Activated naive CD8-positive, alpha-beta T cell treated with anti-CD3 and anti-CD28 coated beads, Interleukin-2, amount 50 U/mL, for 24 hours (primary cell): Measurements from ENCODE around the gene VWCE.
A peak's percentile ranks its signal among the peaks of the same experiment; 100 is the strongest.

Experiments used
- ATAC-seq: fragments of 150-1000 bp; cut with Tn5 transposase; one replicate; pipeline ENCODE4 v1.10.0; 2021
- DNase-seq: peaks from one replicate; pipeline ENCODE4 v3.0.0; 2021
- H3K27ac Mint-ChIP-seq: one replicate; pipeline ENCODE4 v1.8.0; 2021; ENCODE audit warnings: mild to moderate bottlenecking, mixed read lengths
- H3K27me3 Mint-ChIP-seq: one replicate; pipeline ENCODE4 v1.8.0; 2021; ENCODE audit warnings: mixed read lengths
- H3K36me3 Mint-ChIP-seq: one replicate; pipeline ENCODE4 v1.8.0; 2021; ENCODE audit warnings: low read depth, mixed read lengths
- H3K4me1 Mint-ChIP-seq: one replicate; pipeline ENCODE4 v1.8.0; 2021; ENCODE audit warnings: mixed read lengths
- H3K4me3 Mint-ChIP-seq: one replicate; pipeline ENCODE4 v1.8.0; 2021; ENCODE audit warnings: mild to moderate bottlenecking, moderate library complexity, mixed read lengths
- H3K9me3 Mint-ChIP-seq: one replicate; pipeline ENCODE4 v1.8.0; 2021; ENCODE audit warnings: mixed read lengths

Gene VWCE

DNA sequence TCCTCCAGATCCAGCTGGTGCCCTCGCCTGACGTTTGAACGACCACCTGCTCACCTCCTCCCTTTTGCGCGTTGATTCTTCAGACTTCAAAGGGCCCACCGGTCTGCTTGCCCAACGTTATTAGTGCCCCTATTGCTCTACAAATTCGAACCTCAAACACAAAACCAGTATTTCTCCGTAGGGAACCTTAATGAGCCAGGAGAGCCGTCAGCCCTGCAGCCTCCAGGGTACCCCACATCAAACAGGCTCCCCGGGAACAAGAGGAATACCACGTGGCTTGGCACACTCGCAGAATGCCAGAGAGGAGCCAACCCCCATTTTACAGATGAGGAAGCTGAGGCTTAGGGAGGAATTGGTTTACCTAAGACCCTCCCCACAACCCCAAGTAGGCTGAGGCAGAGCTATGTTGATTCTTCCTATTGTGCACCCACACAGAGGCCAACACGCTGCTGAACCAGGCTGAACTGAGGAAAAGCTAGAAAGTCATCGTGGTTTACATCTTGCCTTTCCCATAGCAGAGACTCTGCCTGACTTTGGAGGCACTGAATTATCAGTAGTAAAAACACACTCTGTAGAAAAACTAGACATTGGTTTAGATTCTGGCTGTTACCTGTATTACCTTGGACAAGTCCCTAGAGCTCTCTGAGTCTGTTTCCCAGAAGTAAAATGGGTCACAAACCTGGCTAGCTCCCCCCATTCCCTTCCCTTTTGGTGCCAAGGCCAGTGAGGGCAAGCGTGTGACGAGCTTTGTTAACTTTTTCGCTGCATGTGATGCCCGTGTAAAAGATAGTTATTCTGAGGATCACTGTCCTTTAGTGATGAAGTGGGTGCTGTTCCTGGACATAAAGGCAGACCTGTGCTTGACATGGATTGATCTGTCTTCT is 38.7 kb upstream of the VWCE start:
- H3K4me3 Mint-ChIP-seq = peak overlapping the region; percentile 97
- peaks cover 61% of the 10 kb centered on the region for H3K4me1 Mint-ChIP-seq
- ATAC-seq (no peak), DNase-seq (peak; percentile 19)
- H3K27ac Mint-ChIP-seq = peak overlapping the region; percentile 98
- peaks cover 32% of the 10 kb centered on the region for H3K36me3 Mint-ChIP-seq
- H3K27me3 Mint-ChIP-seq = no peaks in the 10 kb centered on the region
- H3K9me3 Mint-ChIP-seq = no peaks in the 10 kb centered on the region

DNA sequence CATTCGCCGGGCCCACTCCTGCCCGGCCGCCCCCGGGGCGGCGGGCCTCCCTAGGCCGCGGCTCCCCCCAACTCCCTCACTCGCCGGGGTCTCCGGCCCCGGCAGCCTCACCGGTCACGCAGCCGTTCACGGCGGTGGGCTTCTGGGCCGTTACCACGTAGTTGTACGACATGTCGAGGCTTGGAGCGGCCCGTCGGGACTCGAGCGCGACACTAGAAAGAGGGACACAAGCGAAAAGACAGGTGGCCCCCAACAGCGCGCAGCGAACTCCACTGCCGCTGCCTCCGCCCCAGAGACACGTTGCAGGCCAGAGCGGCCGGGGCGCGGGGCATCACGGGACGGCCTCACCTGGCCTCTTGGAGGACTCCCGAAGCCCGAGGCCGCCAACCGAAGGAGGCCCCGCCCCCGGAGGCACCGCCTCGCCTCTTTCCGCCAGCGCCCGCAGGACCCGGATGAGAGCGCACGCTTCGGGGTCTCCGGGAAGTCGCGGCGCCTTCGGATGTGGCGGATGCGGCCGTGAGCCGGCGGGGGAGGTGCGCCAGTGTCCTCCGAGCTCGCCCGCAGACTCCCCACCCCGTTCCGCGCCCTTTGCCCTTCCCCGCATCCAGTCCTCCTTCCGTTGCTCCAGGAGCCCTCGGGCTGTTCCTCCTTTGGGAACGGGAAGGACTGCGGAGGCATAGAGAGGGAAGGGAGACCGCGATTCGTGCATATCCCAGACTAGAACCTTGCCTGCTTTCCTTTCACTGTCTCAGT is 37.9 kb upstream of the VWCE start, which contains the start of the genes DDB1 and TKFC:
TSS of gene DDB1 (minus strand) at position 309 of the 753 bp plus-strand sequence. CDS start at position 172, 137 bp downstream.
TSS of gene TKFC (plus strand) at position 432 of the 753 bp plus-strand sequence. CDS start 1,501 bp downstream, outside the sequence.
- Mint-ChIP-seq H3K27ac (peak within 1 kb of the TSS; percentile 98), H3K36me3 (peaks cover 35% of the 10 kb centered on the region), H3K27me3 (no peaks in the 10 kb centered on the region), H3K4me1 (peaks cover 66% of the 10 kb centered on the region), H3K4me3 (peak within 1 kb of the TSS; percentile 97), H3K9me3 (no peaks in the 10 kb centered on the region)
- ATAC-seq (peak; percentile 95), DNase-seq (peak; percentile 99)

DNA sequence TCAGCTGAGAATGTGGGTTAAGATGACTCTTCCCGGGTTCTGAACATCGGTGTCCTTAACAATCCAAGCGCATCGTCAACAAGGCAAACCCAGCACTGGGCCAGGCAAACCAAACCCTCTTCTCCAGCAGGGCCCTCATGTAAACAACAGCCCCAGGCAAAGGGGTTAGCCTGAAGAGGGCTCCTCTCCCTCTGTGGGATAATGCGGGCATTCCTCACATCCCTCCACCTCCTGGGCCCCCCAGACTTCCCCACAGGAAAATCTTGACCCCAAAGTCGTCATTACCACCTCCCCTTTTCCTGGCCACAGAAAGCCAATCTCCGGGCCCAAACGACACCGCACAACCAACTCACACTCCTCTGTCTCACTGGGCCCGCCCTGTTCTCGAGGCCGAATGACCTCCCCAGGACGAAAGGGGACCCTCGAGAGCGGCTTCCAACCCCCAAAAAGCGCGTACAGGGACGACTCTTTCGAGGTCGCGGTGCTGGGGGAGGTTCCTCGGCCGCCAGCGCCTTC is 37.2 kb upstream of the VWCE start:
- DNase-seq (no peak), ATAC-seq (no peak)
- peak overlapping the region; percentile 98 for H3K27ac Mint-ChIP-seq
- no peaks in the 10 kb centered on the region for H3K9me3 Mint-ChIP-seq
- no peaks in the 10 kb centered on the region for H3K27me3 Mint-ChIP-seq
- peaks cover 41% of the 10 kb centered on the region for H3K36me3 Mint-ChIP-seq
- peak overlapping the region; percentile 97 for H3K4me3 Mint-ChIP-seq
- H3K4me1 Mint-ChIP-seq = peaks cover 72% of the 10 kb centered on the region

DNA sequence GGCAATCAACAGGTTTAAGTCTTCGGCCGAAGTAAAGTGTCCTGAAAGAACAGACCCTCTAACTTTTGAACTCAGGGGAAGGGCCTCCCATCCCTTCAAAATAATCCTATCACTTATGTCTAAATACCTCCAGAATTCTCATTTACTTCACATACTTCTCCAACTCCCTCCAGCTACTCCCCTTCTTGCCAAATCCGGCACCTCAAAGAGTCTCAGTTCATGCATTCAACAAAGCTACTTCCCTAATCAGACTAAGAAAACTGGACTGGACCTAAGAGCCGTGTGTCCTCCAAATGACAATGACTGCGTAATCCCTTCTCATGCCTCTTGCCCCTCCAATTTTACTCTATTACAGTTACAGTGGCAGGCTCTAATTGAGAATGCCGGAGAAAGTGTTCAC is 36.5 kb upstream of the VWCE start:
- H3K4me1 Mint-ChIP-seq = peaks cover 67% of the 10 kb centered on the region
- ATAC-seq (no peak), DNase-seq (no peak)
- no peaks in the 10 kb centered on the region for H3K9me3 Mint-ChIP-seq
- no peaks in the 10 kb centered on the region for H3K27me3 Mint-ChIP-seq
- peak overlapping the region; percentile 97 for H3K4me3 Mint-ChIP-seq
- peak overlapping the region; percentile 98 for H3K27ac Mint-ChIP-seq
- H3K36me3 Mint-ChIP-seq = peaks cover 43% of the 10 kb centered on the region

DNA sequence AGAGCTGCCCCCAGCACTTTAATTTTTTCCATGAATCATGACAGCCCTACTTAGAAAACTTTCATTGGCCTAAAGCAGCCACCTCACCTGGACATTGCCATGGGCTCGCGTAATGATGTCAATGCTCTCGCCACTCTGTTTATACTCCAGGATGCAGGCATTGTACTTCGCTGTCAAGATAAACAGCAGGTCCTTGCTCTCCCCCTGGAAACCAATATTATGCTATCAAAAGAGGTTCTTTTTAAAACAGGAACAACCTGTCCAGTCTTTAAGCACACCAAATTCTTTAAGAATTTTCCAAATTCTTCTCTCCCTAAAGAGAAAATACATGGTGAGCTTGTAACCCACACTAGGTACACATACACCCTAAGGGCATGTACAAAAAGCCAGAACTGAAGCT is 34.8 kb upstream of the VWCE start:
- no peak overlapping the region for H3K4me3 Mint-ChIP-seq
- peaks cover 58% of the 10 kb centered on the region for H3K4me1 Mint-ChIP-seq
- no peaks in the 10 kb centered on the region for H3K9me3 Mint-ChIP-seq
- H3K27ac Mint-ChIP-seq = no peak overlapping the region
- no peak for ATAC-seq
- H3K27me3 Mint-ChIP-seq = no peaks in the 10 kb centered on the region
- no peak for DNase-seq
- H3K36me3 Mint-ChIP-seq = peaks cover 57% of the 10 kb centered on the region

DNA sequence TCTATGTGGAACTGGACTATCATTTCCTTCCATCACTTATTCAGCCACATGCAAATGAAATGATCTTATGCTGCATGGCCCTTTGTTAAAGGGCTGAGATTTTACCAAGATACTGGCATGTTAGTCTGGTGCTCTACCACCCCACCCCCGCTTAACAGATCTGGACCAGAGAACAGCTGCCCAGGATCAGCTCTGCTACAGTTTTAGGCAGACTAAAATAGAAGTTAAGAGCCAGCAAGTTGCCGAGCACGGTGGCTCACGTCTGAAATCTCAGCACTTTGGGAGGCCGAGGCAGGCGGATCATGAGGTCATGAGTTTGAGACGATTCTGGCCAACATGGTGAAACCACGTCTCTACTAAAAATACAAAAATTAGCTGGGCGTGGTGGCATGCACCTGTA is 33.2 kb upstream of the VWCE start:
- no peaks in the 10 kb centered on the region for H3K27me3 Mint-ChIP-seq
- no peak overlapping the region for H3K27ac Mint-ChIP-seq
- H3K4me3 Mint-ChIP-seq = no peak overlapping the region
- H3K36me3 Mint-ChIP-seq = peaks cover 64% of the 10 kb centered on the region
- H3K9me3 Mint-ChIP-seq = no peaks in the 10 kb centered on the region
- DNase-seq = no peak
- no peak for ATAC-seq
- peaks cover 46% of the 10 kb centered on the region for H3K4me1 Mint-ChIP-seq

DNA sequence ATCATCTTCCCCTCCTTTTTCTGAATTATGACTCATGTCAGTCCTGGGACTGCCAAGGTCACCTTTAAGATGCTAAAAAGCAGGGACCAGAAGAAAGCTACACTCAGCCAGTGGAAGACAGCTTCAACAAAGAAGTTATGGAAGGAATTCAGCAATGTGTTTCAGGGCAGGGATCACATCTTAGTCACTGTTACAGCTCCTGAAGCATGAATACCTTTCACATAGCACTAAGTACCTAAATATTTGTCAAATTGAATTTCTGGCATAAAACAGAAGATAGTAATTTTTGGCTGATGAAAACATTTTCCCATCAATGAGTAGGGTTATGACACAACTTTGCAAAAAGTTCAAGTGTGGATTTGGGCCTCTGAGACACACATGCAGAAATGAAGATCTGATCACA is 32.6 kb upstream of the VWCE start:
- Mint-ChIP-seq H3K27me3 (no peaks in the 10 kb centered on the region), H3K9me3 (no peaks in the 10 kb centered on the region), H3K4me3 (no peak overlapping the region), H3K4me1 (peaks cover 45% of the 10 kb centered on the region), H3K27ac (no peak overlapping the region), H3K36me3 (peaks cover 69% of the 10 kb centered on the region)
- DNase-seq (no peak), ATAC-seq (no peak)

DNA sequence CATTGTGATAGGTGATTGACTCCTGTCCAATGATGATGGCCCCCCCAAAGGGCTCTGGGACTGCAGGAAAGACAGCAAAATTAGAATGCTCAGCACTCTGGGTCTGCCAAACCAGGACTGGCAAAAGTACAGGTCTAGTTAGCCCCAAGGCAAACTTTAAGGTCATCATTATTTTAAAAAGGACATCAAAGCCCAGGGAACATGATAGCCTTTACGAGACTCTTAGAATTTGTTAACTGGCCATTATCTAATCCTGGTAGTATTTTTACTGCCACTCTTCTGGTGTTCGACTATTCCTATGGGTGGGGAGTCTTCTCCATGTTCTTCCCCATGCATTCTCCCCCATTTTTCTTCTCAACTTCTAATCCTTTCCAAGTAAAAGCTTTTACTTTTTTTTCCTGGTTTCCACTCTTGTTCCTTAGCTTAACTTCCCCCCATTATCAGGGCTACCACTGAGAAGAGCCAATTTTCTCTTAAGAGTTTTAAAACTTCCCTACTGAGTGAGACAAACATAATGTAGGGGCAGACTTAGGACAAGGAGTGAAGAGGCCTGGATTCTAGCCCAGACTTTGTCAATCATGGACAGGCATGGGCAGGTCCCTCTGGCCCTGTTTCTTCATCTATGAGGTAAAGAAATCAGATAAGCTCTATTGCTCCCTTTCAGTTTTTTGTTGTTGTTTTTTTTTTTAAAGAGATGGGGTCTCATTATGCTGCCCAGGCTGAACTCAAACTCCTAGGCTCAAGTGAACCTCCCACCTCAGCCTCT is 30.7 kb upstream of the VWCE start:
- no peak overlapping the region for H3K4me3 Mint-ChIP-seq
- ATAC-seq = no peak
- no peak overlapping the region for H3K27ac Mint-ChIP-seq
- no peaks in the 10 kb centered on the region for H3K27me3 Mint-ChIP-seq
- H3K4me1 Mint-ChIP-seq = peaks cover 28% of the 10 kb centered on the region
- DNase-seq = no peak
- no peaks in the 10 kb centered on the region for H3K9me3 Mint-ChIP-seq
- H3K36me3 Mint-ChIP-seq = peaks cover 72% of the 10 kb centered on the region

DNA sequence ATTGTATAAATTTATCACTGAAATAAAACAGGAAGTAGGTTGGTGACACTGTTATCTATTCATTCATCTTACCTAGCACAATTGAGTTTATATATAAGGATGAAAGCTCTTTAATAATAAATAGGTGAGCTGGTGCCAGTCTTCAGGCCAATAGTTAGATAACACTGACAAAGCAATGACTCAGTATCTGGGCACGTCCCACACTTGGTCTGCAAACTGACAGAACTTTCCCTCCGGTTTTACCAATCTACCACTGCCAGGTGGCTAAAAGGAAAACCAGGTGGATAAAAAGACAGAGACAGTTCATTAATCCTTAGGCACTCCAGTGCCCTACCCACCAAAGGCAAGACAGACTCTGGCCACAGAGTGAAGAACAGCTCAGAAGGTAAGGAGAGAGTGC is 20.1 kb upstream of the VWCE start:
- Mint-ChIP-seq H3K27ac (no peak overlapping the region), H3K4me3 (no peak overlapping the region), H3K27me3 (no peaks in the 10 kb centered on the region), H3K9me3 (no peaks in the 10 kb centered on the region), H3K36me3 (peaks cover 49% of the 10 kb centered on the region), H3K4me1 (peaks cover 1% of the 10 kb centered on the region)
- DNase-seq (no peak), ATAC-seq (no peak)

DNA sequence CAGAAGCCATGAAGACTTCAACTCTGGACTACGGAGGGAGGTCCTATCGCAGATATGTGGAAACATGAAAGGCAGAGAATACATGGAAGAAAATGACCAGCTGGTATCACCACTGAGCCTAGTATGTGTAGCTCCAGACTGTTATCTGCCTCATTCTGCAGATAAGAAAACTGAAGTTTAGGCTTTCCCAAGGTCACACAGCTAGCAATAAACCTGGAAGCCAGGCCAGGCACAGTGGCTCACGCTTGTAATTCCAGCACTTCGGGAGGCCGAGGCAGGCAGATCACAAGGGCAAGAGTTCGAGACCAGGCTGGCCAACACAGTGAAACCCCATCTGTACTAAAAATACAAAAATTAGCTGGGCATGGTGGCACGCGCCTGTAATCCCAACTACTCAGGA is 15.6 kb upstream of the VWCE start:
- peaks cover 5% of the 10 kb centered on the region for H3K4me1 Mint-ChIP-seq
- no peak overlapping the region for H3K27ac Mint-ChIP-seq
- no peaks in the 10 kb centered on the region for H3K9me3 Mint-ChIP-seq
- ATAC-seq (no peak), DNase-seq (no peak)
- H3K4me3 Mint-ChIP-seq = no peak overlapping the region
- no peaks in the 10 kb centered on the region for H3K27me3 Mint-ChIP-seq
- peaks cover 31% of the 10 kb centered on the region for H3K36me3 Mint-ChIP-seq

DNA sequence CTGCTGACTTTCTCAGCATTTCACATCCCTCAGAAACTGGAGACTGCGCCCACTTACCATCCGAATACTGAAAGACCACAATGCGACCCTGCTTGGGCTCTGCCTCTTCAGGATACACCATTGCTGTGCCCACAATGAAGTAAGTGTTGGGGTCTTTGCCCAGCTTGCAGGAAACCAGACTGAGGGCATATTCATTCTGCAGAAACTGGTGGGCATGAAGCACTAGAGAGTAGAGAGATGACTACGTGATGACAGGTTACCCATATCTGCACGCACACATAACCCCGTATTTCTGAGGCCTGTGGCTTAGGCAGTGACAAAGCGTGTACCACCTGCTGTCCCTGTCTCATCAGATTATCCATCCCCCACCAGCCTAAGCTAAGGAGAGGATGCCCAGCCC is 14.6 kb upstream of the VWCE start:
- DNase-seq (no peak), ATAC-seq (peak; percentile 89)
- H3K9me3 Mint-ChIP-seq = no peaks in the 10 kb centered on the region
- H3K27ac Mint-ChIP-seq = peak overlapping the region; percentile 44
- no peaks in the 10 kb centered on the region for H3K27me3 Mint-ChIP-seq
- H3K4me3 Mint-ChIP-seq = no peak overlapping the region
- peaks cover 32% of the 10 kb centered on the region for H3K36me3 Mint-ChIP-seq
- H3K4me1 Mint-ChIP-seq = peaks cover 5% of the 10 kb centered on the region

DNA sequence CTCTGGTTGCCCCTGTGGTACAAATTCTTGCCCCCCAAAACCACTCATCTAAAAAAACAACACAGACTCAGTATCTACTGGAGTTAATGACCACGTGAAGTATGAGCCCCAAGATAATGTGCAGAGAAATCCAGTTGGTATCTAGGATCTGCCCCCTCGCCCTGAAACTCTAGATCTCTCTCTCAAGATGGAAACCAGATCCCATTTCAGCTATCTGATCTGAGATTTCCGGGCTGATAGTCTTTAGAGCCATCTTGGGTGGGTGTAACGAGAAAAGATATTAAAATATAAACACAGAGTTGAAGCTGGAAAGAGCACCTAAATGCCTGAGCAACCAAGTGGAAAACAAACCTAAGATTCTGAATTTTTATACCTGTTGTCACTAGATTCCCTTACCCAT is 14.0 kb upstream of the VWCE start:
- H3K9me3 Mint-ChIP-seq = no peaks in the 10 kb centered on the region
- no peaks in the 10 kb centered on the region for H3K27me3 Mint-ChIP-seq
- H3K4me3 Mint-ChIP-seq = no peak overlapping the region
- peaks cover 5% of the 10 kb centered on the region for H3K4me1 Mint-ChIP-seq
- ATAC-seq = no peak
- H3K36me3 Mint-ChIP-seq = peaks cover 37% of the 10 kb centered on the region
- no peak for DNase-seq
- no peak overlapping the region for H3K27ac Mint-ChIP-seq

DNA sequence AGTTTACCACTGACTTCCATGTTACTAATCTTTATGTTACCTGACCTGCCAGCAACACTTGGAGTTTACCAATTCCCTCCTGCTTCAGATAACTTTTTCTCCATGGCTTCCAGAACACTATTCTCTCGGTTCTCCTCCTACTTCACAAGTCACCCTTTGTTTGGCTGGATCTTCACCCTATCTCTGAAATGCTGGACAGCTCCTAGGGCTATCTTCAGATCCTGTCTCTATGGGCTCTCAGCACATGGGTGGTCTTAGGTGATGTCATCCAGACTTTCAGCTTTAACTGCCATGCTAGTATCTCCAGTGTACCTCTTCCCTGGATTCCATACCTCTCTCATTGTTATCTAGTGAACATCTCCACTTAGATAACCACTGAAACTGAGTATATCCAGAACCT is 12.2 kb upstream of the VWCE start:
- ATAC-seq = no peak
- Mint-ChIP-seq H3K27ac (no peak overlapping the region), H3K36me3 (peaks cover 37% of the 10 kb centered on the region), H3K9me3 (no peaks in the 10 kb centered on the region), H3K4me3 (no peak overlapping the region), H3K27me3 (no peaks in the 10 kb centered on the region), H3K4me1 (peaks cover 5% of the 10 kb centered on the region)
- DNase-seq = no peak

DNA sequence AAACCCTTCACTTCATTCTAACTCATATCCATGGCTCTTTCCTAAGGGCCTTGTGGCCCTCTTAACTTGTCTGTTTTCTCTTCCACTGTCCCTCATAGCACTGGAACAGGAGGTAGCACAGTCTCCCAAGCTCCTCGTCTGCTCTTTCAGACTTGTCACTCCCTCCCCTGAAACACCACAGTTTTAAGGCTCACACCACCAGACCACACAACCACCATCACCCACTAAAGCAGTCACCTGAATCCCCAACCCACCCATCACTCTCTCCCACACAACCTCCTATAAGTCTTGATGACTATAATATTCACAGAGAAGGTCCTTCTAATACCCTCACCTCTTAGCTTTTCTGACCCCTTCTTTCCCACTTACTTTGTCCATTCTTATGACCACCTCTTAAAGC is 11.1 kb upstream of the VWCE start:
- DNase-seq = no peak
- Mint-ChIP-seq H3K27ac (no peak overlapping the region), H3K36me3 (peaks cover 38% of the 10 kb centered on the region), H3K4me3 (no peak overlapping the region), H3K4me1 (peaks cover 5% of the 10 kb centered on the region), H3K9me3 (no peaks in the 10 kb centered on the region), H3K27me3 (no peaks in the 10 kb centered on the region)
- no peak for ATAC-seq
